GM23338 (cell line): ENCODE measurements around the gene ZNF23. TPM values are rescaled to one million over a fixed set of nuclear protein-coding genes. Genes with fewer than 3 reads are reported as not detected.

ENCODE experiments used
- ATAC-seq: fragments of 200-7000 bp; cut with Tn5 transposase; 3 replicates; pipeline ENCODE4 v1.9.1; 2020
- DNase-seq: peaks from one replicate; pipeline ENCODE4 v3.0.0-alpha.2; 2015; ENCODE audit warnings: low spot score
- H2AFZ ChIP-seq: fragments of 200-600 bp; sonication (generic); 2 replicates; pipeline ENCODE4 v1.8.0; 2016; ENCODE audit warnings: antibody characterized with exemption, mild to moderate bottlenecking, moderate library complexity
- H3F3A ChIP-seq: fragments of 200-600 bp; sonication (generic); replicated peaks from 2 replicates; pipeline ENCODE4 v1.8.0; 2017; ENCODE audit warnings: antibody characterized with exemption, mixed run types, low read depth
- H3K27ac ChIP-seq: fragments of 200-600 bp; sonication (generic); 2 replicates; pipeline ENCODE4 v1.6.1; 2016; ENCODE audit warnings: low read depth
- H3K27me3 ChIP-seq: fragments of 200-600 bp; sonication (generic); 2 replicates; pipeline ENCODE4 v1.8.0; 2016; ENCODE audit warnings: mild to moderate bottlenecking, mixed run types, moderate library complexity; ENCODE audit not compliant: insufficient read depth
- H3K36me3 ChIP-seq: fragments of 200-600 bp; sonication (generic); 2 replicates; pipeline ENCODE4 v1.8.0; 2016; ENCODE audit warnings: mild to moderate bottlenecking; ENCODE audit not compliant: insufficient read depth
- H3K4me1 ChIP-seq: fragments of 200-600 bp; sonication (generic); 2 replicates; pipeline ENCODE4 v1.8.0; 2016; ENCODE audit warnings: mild to moderate bottlenecking, moderate library complexity; ENCODE audit not compliant: insufficient read depth
- H3K4me2 ChIP-seq: fragments of 200-600 bp; sonication (generic); 2 replicates; pipeline ENCODE4 v1.7.1; 2017; ENCODE audit warnings: mixed run types
- H3K4me3 ChIP-seq: fragments of 200-600 bp; sonication (generic); 2 replicates; pipeline ENCODE4 v1.6.1; 2016; ENCODE audit warnings: mixed run types
- H3K79me2 ChIP-seq: fragments of 200-600 bp; sonication (generic); replicated peaks from 2 replicates; pipeline ENCODE4 v1.8.0; 2017; ENCODE audit warnings: mild to moderate bottlenecking; ENCODE audit not compliant: insufficient read depth
- H3K9me2 ChIP-seq: fragments of 200-600 bp; sonication (generic); 2 replicates; pipeline ENCODE4 v1.8.0; 2017; ENCODE audit not compliant: insufficient read depth
- H4K20me1 ChIP-seq: fragments of 200-600 bp; sonication (generic); replicated peaks from 2 replicates; pipeline ENCODE4 v1.8.0; 2017; ENCODE audit warnings: mild to moderate bottlenecking; ENCODE audit not compliant: insufficient read depth
- H3K27ac Mint-ChIP-seq: 2 replicates; pipeline ENCODE4 v1.8.0; 2020; ENCODE audit warnings: inconsistent platforms, mild to moderate bottlenecking, moderate library complexity, mixed read lengths
- H3K27me3 Mint-ChIP-seq: 3 replicates; pipeline ENCODE4 v1.8.0; 2022; ENCODE audit warnings: low read depth, mild to moderate bottlenecking, moderate library complexity, mixed read lengths, inconsistent platforms; ENCODE audit not compliant: insufficient read depth, poor library complexity
- H3K36me3 Mint-ChIP-seq: 3 replicates; pipeline ENCODE4 v1.8.0; 2021; ENCODE audit warnings: low read depth, mild to moderate bottlenecking, inconsistent platforms, moderate library complexity, mixed read lengths
- H3K4me1 Mint-ChIP-seq: 3 replicates; pipeline ENCODE4 v1.8.0; 2020; ENCODE audit warnings: mild to moderate bottlenecking, inconsistent platforms, mixed read lengths
- H3K4me3 Mint-ChIP-seq: 3 replicates; pipeline ENCODE4 v1.8.0; 2021; ENCODE audit warnings: moderate library complexity, mild to moderate bottlenecking, inconsistent platforms, mixed read lengths
- H3K9me3 Mint-ChIP-seq: 3 replicates; pipeline ENCODE4 v1.8.0; 2020; ENCODE audit warnings: moderate library complexity, mild to moderate bottlenecking, inconsistent platforms, mixed read lengths
- CREB1 ChIP-seq: fragments of 250-450 bp; sonication (Bioruptor Pico); IDR thresholded peaks from 2 replicates; pipeline ENCODE4 v1.5.0; 2020; ENCODE audit warnings: low read depth, mild to moderate bottlenecking, moderate library complexity
- ETS1 ChIP-seq: IDR thresholded peaks from 2 replicates; pipeline ENCODE4 v1.6.1; 2016; ENCODE audit warnings: antibody characterized with exemption
- EZH2 ChIP-seq: fragments of 200-600 bp; sonication (generic); IDR thresholded peaks from one replicate; pipeline ENCODE4 v1.8.0; 2017; ENCODE audit warnings: antibody characterized with exemption, mild to moderate bottlenecking, low read depth; ENCODE audit not compliant: unreplicated experiment
- EZH2phosphoT487 ChIP-seq: fragments of 200-600 bp; sonication (generic); IDR thresholded peaks from one replicate; pipeline ENCODE4 v1.8.1; 2018; ENCODE audit warnings: antibody characterized with exemption; ENCODE audit not compliant: unreplicated experiment
- JUNB ChIP-seq: IDR thresholded peaks from one replicate; pipeline ENCODE4 v1.6.1; 2016; ENCODE audit warnings: antibody characterized with exemption; ENCODE audit not compliant: unreplicated experiment
- NANOG ChIP-seq: IDR thresholded peaks from 2 replicates; pipeline ENCODE4 v1.6.1; 2016; ENCODE audit warnings: antibody characterized with exemption, borderline replicate concordance
- POLR2AphosphoS5 ChIP-seq: IDR thresholded peaks from 2 replicates; pipeline ENCODE4 v1.6.1; 2016; ENCODE audit warnings: antibody characterized with exemption, low read depth
- STAT1 ChIP-seq: IDR thresholded peaks from one replicate; pipeline ENCODE4 v1.6.1; 2016; ENCODE audit warnings: antibody characterized with exemption; ENCODE audit not compliant: unreplicated experiment
- ZNF331 ChIP-seq: fragments of 250-450 bp; sonication (Bioruptor Pico); IDR thresholded peaks from 2 replicates; pipeline ENCODE4 v1.5.0; 2020; ENCODE audit warnings: low read depth, mild to moderate bottlenecking, moderate library complexity
- ZNF462 ChIP-seq: fragments of 250-450 bp; sonication (Bioruptor Pico); IDR thresholded peaks from 2 replicates; pipeline ENCODE4 v1.5.0; 2020; ENCODE audit warnings: mild to moderate bottlenecking, moderate library complexity
- polyA plus RNA-seq: library from polyadenylated mRNA; unstranded; fragments of >200 nt; fragmentation: Nextera tagmentation; extraction: Ambion mirVana; gene quantifications from 2 replicates; pipeline ENCODE4 v1.2.1, GENCODE V29; 2016
- total RNA-seq: library from RNA; depleted of rRNA; stranded (reverse); fragments of >200 nt; shearing (Covaris generic); gene quantifications from 2 replicates; pipeline ENCODE4 v1.2.3, GENCODE V29; 2014
- TF ChIP-seq, protein P1 (sequence below), 2 experiments: fragments of 200-600 bp in 1 of 2; sonication (generic) in 1 of 2; conservative IDR thresholded peaks; 2 replicates each; pipeline versions ENCODE4 v1.5.1 to v1.6.1; 2016 to 2017; ENCODE audit warnings: antibody characterized with exemption in 2 of 2, low read depth in 2 of 2, mild to moderate bottlenecking in 2 of 2, moderate library complexity in 1 of 2
- TF ChIP-seq, protein P2 (sequence below): IDR thresholded peaks from one replicate; pipeline ENCODE4 v1.6.1; 2018; ENCODE audit warnings: antibody characterized with exemption; ENCODE audit not compliant: unreplicated experiment

ZNF23 gene
- total and polyA plus RNA-seq, 2 experiments from 2014 or later = 8.4 to 8.8 TPM

DNA sequence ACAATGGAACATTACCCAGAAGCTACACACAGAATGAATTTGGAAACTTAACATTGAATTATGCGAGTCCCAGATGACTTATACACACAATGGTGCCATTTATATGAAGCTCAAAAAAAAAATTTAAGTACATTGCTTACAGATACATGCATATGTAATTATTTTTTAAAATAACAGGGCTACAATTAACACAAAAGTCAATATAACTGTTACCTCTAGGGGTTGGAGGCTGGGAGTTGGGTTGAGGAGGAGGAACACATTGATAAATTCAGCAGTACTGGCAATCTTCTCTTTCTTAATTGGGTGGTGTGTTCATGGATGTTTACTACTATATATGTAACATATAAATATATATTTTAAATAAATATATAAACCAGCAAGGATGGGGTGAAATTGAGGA, 1.1 kb downstream of the ZNF23 start:
- no peak for TF ChIP-seq ZNF331 (CRISPR knock-in tag)
- no peak for TF ChIP-seq JUNB
- TF ChIP-seq, protein P1, sequence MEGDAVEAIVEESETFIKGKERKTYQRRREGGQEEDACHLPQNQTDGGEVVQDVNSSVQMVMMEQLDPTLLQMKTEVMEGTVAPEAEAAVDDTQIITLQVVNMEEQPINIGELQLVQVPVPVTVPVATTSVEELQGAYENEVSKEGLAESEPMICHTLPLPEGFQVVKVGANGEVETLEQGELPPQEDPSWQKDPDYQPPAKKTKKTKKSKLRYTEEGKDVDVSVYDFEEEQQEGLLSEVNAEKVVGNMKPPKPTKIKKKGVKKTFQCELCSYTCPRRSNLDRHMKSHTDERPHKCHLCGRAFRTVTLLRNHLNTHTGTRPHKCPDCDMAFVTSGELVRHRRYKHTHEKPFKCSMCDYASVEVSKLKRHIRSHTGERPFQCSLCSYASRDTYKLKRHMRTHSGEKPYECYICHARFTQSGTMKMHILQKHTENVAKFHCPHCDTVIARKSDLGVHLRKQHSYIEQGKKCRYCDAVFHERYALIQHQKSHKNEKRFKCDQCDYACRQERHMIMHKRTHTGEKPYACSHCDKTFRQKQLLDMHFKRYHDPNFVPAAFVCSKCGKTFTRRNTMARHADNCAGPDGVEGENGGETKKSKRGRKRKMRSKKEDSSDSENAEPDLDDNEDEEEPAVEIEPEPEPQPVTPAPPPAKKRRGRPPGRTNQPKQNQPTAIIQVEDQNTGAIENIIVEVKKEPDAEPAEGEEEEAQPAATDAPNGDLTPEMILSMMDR (conservative IDR thresholded peaks at IDR 0.05; ENCODE audit: low read depth in 2 of 2) = no peak
- TF ChIP-seq ETS1 = no peak
- no peak for TF ChIP-seq EZH2phosphoT487
- TF ChIP-seq EZH2 = no peak
- no peak for TF ChIP-seq POLR2AphosphoS5
- TF ChIP-seq NANOG = no peak
- no peak for TF ChIP-seq CREB1
- no peak for TF ChIP-seq ZNF462 (CRISPR knock-in tag)
- TF ChIP-seq, protein P2, sequence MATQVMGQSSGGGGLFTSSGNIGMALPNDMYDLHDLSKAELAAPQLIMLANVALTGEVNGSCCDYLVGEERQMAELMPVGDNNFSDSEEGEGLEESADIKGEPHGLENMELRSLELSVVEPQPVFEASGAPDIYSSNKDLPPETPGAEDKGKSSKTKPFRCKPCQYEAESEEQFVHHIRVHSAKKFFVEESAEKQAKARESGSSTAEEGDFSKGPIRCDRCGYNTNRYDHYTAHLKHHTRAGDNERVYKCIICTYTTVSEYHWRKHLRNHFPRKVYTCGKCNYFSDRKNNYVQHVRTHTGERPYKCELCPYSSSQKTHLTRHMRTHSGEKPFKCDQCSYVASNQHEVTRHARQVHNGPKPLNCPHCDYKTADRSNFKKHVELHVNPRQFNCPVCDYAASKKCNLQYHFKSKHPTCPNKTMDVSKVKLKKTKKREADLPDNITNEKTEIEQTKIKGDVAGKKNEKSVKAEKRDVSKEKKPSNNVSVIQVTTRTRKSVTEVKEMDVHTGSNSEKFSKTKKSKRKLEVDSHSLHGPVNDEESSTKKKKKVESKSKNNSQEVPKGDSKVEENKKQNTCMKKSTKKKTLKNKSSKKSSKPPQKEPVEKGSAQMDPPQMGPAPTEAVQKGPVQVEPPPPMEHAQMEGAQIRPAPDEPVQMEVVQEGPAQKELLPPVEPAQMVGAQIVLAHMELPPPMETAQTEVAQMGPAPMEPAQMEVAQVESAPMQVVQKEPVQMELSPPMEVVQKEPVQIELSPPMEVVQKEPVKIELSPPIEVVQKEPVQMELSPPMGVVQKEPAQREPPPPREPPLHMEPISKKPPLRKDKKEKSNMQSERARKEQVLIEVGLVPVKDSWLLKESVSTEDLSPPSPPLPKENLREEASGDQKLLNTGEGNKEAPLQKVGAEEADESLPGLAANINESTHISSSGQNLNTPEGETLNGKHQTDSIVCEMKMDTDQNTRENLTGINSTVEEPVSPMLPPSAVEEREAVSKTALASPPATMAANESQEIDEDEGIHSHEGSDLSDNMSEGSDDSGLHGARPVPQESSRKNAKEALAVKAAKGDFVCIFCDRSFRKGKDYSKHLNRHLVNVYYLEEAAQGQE = no peak
- no peak for TF ChIP-seq STAT1
- H3F3A ChIP-seq = no peaks in the 10 kb centered on the region
- peaks cover 7% of the 10 kb centered on the region for H3K36me3 Mint-ChIP-seq
- H3K36me3 ChIP-seq = no peaks in the 10 kb centered on the region
- DNase-seq = no peak
- H3K9me3 Mint-ChIP-seq = no peaks in the 10 kb centered on the region; the same call in 2 of the 3 replicates
- peaks cover 6% of the 10 kb centered on the region; the same call in 1 of the 3 replicates for H3K4me1 Mint-ChIP-seq
- H3K27me3 ChIP-seq = no peaks in the 10 kb centered on the region
- H3K27ac ChIP-seq = no peak overlapping the region
- H2AFZ ChIP-seq = no peak overlapping the region
- peaks cover 21% of the 10 kb centered on the region for H3K79me2 ChIP-seq
- H3K4me3 Mint-ChIP-seq = peak overlapping the region; percentile 98
- no peak for ATAC-seq
- no peaks in the 10 kb centered on the region for H3K4me1 ChIP-seq
- peaks cover 1% of the 10 kb centered on the region for H3K27me3 Mint-ChIP-seq
- no peak overlapping the region for H3K27ac Mint-ChIP-seq
- no peaks in the 10 kb centered on the region for H3K9me2 ChIP-seq
- 0 out of 2 replicates have a peak, but pooled peaks cover under 1% of the 10 kb centered on the region for H4K20me1 ChIP-seq
- H3K4me2 ChIP-seq = peak overlapping the region; percentile 98
- H3K4me3 ChIP-seq = peak overlapping the region; percentile 99
